Transverse colon (tissue), 4 donors: ENCODE data around the gene MYH7B.

Experiments used
- EP300 ChIP-seq: sonication (generic); formaldehyde crosslinking; IDR thresholded peaks from one replicate; pipeline ENCODE4 v1.6.1; 2017; ENCODE audit warnings: antibody characterized with exemption, low read depth
- POLR2A ChIP-seq: fragments of 450-650 bp; IDR thresholded peaks from one replicate; pipeline ENCODE4 v1.6.1; 2016; ENCODE audit warnings: antibody characterized with exemption, mild to moderate bottlenecking, moderate library complexity
- POLR2AphosphoS5 ChIP-seq, 3 donors: sonication (generic); formaldehyde crosslinking; IDR thresholded peaks; one replicate each; pipeline ENCODE4 v1.6.1; 2016; ENCODE audit warnings: antibody characterized with exemption in 3 of 3
- TF ChIP-seq, protein P1 (sequence below), 5 experiments: fragments of 200-600 bp in 3 of 5; fragments of 450-650 bp in 2 of 5; sonication (generic) in 3 of 5; IDR thresholded peaks; 1 replicate in 2 of 5; 2 replicates in 3 of 5; pipeline ENCODE4 v1.5.1; 2016 to 2017; ENCODE audit warnings: antibody characterized with exemption in 5 of 5, inconsistent platforms in 3 of 5, mild to moderate bottlenecking in 2 of 5, moderate library complexity in 1 of 5

DNA sequence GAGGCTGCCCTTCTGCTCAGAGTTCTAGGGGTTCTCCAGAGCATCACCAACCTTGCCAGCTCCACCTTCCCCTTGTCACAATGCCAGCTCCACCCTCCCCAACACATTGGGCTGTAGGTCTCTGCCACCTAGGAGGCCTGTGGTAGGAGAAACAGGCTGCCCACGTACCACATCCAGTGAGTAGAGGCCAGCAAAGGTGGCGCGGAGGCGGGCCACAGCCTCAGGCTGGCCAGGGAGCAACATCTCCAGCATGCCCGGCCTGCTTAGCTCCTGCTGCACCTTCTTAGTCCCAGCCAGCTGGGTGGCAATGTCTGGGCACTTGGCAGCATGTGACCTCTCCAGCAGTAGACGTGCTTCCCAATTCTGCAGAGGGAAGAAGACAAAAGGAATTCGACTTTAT lies 23.9 kb upstream of the MYH7B start:
- TF ChIP-seq POLR2A: no peak
- TF ChIP-seq, protein P1, sequence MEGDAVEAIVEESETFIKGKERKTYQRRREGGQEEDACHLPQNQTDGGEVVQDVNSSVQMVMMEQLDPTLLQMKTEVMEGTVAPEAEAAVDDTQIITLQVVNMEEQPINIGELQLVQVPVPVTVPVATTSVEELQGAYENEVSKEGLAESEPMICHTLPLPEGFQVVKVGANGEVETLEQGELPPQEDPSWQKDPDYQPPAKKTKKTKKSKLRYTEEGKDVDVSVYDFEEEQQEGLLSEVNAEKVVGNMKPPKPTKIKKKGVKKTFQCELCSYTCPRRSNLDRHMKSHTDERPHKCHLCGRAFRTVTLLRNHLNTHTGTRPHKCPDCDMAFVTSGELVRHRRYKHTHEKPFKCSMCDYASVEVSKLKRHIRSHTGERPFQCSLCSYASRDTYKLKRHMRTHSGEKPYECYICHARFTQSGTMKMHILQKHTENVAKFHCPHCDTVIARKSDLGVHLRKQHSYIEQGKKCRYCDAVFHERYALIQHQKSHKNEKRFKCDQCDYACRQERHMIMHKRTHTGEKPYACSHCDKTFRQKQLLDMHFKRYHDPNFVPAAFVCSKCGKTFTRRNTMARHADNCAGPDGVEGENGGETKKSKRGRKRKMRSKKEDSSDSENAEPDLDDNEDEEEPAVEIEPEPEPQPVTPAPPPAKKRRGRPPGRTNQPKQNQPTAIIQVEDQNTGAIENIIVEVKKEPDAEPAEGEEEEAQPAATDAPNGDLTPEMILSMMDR (IDR thresholded peaks at IDR 0.05): no peak
- TF ChIP-seq POLR2AphosphoS5 (IDR thresholded peaks at IDR 0.05): no peak
- no peak for TF ChIP-seq EP300
